Iris pigment epithelial cell (primary cell): ENCODE data around the gene PEX7.
A peak's percentile ranks its signal among the peaks of the same experiment; 100 is the strongest.
"Not testable (repeated sequence)": the region's sequence is repeated elsewhere in the genome, so short reads cannot be mapped to it uniquely, and the experiment has no call there.

Experiments used
- DNase-seq: peaks from one replicate; pipeline ENCODE4 v3.0.0-alpha.2; 2011; ENCODE audit warnings: low read depth

PEX7 gene

GRCh38 chr6:136790411-136791295, 31.7 kb upstream of the PEX7 start:
- DNase-seq: peak; percentile 50

DNA sequence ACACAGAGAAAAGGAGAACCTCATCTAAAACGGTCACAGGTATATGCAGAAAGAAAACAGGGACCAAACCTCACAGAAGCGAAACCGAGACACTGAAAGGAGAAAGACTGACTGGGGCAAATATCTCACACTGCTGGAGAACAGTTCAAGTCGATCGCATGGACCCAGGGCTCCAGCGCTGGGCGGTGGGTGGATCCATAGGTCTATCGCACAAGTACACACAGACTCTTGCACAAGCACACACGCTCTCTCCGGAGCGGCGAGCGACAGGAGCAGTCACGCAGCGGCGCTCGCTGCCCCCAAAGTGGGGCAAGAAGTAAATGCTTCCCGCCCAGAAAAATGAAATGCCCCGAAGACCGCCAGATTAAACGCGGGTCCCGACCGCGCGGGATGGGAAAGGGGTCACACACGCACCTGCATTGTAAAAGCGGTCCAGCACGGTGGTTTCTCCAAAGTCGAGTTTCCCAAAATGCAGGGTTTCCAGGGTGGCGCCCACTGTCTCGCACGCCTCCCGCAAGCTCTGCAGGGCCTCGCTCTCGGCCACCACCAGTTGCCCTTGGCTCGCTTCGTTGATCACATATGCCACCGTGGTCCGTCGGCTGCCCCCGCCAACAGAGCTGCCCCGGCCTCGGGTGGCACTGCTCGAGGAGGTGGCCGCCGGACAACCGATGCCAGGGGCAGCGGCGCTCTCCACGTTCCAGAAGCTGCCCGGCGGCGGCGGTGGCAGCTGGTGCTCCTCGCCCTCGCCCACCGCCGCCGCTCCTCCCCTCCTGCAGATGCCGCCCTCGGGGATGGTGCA, 30.9 kb upstream of the PEX7 start:
- DNase-seq: peak; percentile 75

GRCh38 chr6:136792095-136792409, 30.3 kb upstream of the PEX7 start:
- no peak for DNase-seq

DNA sequence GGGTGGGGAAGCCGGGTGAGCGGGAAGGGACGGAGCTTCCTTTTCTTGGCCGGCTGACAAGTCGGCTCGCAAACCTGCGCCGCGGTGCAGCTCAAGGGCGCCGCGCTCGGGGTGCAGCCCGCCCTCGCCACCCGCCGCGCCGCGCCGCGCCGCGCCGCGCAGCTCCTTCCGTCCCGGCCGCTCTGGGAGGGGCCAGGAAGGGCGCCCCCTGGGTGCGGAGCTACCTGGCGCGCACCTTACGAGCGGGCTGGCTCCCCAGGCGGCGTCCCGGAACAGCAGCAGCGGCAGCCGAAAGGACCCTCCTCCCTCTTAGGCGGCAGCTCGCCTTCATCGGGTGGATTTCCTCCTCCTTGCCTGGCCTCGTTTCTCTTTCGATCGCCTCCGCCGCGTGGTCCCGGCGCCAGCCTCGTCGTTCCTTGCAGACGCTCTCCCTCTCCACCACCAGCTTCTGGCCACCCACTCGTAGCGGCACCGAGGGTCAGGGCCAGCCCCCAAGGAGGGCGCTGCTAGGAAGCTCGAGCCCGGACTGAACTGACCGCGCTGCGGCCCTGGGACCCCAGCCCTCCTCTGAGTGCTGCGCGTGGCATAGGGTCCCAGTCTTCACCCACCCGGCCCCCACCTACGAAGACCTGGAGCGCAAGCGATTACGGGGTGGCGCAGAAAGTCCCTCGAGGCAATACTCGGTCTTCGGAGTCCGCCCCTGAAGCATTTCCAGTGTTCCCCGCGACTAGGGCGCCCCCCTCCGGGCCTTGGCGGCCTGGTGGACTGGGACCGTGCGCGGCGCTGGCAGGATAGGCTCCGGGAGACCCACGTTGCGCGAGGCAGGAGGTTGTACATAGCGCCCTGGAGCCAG, 29.8 kb upstream of the PEX7 start, which contains the start of gene MAP3K5:
Gene MAP3K5 (minus strand): TSS at position 68 of the 853 bp plus-strand sequence. CDS start 320 bp downstream, outside the sequence.
- peak; percentile 93 for DNase-seq

DNA sequence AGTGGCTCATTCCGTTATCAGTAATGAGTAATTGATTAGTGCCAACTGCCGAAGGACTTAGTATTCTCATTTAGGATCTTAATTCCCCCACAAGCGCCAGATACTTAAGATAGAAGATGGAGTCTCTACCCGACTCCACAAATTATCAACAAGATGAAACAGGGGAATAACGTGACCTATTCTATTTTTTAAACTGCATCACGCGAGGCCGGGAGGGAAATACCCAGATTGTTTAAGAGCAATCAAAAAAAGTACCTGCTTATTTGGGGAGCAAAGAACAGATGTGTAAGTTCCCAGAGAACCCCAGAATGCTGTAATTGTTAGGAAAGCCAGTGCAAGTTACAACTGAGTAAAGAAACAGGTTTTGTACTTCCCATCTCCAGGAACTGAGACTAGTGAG, 29.0 kb upstream of the PEX7 start:
- DNase-seq: peak; percentile 12

GRCh38 chr6:136795386-136795785, 27.0 kb upstream of the PEX7 start:
- DNase-seq: no peak

- peak; percentile 89 for DNase-seq
Observed at GRCh38 chr6:136795996-136796395, 26.4 kb upstream of the PEX7 start.

- DNase-seq: no peak
Observed at GRCh38 chr6:136798044-136798443, 24.3 kb upstream of the PEX7 start.

DNA sequence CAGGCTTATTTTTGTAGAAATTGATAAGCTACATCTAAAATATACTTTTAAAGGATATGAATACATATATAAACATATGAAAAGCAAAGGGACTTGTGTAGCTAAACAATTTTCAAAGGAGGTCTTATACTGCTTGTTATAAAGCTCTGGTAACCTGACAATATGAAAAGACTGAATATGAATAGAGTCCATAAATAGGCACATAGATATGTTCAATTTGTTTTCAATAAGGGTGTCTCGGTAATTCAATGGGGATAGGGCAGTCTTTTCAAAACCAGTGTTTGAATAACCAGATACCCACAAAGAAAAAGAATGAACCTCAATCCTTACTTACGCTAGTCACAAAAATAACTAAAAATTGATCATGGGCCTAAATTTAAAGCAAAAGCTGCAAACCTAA, 20.8 kb upstream of the PEX7 start:
- DNase-seq: no peak

DNA sequence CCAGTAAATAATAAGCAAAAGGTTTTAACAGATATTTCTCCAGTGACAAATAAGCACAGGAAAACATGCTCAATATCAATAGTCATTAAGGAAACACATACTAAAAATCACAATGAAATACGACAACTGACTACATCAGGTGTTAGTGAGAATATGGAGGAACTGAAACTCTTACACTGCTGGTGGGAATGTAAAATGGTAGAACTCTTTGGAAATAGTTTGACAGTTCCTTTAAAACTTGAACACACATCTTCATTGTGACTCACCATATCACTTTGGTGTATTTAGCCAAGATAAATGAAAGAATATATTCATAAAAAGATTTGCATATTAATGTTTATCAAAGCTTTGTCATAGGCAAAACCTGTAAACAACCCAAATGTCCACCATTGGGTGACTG, 18.8 kb upstream of the PEX7 start:
- no peak for DNase-seq

GRCh38 chr6:136809091-136809860, 13.1 kb upstream of the PEX7 start:
- DNase-seq: no peak

DNA sequence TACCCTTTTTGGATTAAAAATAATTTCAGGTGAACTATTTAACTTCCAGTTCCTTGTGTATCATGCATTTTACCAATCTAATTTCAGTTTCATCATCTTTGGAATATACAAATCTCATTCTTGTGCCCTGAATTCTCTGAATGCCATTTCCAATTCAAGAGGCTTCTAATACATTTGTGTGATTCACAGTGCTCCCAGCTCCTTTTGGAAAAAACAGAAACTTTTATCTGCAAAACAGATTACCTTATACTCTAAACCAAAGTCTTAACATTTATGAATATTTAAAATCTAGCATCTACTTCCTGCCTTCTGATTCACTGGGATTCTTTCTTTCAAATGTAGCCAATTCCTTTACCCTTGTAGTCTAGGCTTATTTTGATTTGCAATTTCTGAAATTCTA, 11.1 kb upstream of the PEX7 start:
- peak; percentile 54 for DNase-seq

DNA sequence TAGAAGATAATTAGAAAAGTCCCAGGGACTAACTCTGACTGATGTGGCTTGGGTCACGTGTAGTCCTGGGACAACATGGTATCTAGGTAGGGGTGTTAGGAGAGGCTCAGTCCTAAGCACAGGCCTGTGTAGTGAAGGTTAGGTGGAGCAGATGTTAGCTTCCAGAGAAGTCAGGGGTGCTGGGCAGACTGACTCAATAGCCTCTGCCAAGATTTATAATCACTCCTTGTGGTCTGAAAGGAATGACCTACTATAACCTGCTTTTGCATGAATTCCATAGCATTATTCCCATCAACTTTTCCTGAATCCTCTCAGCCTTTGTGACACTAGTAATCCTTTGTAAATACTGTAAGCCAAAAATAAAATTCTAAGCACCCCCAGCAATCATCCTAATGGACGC, 10.2 kb upstream of the PEX7 start:
- peak; percentile 46 for DNase-seq

- not testable (repeated sequence) for DNase-seq
Observed at GRCh38 chr6:136815608-136816007, 6.8 kb upstream of the PEX7 start.

DNA sequence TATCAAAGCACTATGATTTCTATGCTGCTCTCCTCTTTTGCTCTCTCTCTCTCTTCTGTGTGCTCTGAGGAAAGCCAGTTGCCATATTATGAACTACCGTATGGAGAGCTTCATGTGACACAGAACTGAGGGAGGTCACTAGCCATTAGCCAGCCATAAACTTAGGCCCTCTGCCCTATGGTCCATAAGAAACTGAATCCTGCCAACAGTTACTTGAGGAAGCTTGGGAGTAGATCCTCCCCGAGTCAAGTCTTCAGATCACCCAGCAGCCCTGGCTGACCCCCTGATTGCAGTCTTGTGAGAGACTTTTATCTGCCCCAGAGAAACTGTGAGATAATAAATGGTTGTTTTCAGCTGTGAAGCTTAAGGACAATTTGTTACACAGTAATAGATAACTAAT, 5.7 kb upstream of the PEX7 start:
- DNase-seq: no peak

DNA sequence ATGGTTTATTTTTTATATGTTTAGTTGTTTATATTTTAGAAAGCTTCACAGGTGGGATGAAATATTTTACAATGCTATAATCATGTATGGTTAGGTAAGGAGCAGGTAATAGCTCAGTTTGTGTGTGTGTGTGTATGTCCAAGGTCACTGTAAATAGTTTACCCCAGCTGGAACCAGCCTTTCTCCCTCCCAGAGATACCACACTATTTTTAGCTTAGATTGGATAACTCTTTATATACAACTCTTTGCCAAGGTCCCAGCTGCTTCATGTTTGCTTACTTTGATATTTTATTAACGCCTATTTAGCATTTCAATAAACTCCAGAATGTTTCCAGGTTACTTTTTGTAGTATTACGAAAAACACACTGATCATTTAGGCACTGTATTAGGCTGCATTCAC, 1.8 kb upstream of the PEX7 start:
- DNase-seq: no peak

DNA sequence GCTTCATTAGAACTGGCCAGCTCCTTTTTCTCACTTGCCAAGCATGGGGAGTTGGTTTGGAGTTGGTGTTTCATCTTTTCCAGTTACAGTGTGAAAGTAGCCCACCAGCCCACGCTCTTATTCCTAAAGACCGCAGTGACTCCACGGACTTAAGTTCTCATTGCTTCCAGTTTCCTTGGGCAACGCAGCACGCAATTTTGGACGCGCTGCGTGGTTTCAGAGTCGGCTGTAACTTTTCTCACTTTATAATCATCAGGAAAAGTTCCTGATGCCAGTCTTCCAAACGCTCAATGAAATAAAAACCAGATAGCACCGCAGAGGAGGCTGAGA, 381 bp upstream of the PEX7 start:
- peak; percentile 69 for DNase-seq

GRCh38 chr6:136823128-136823660, 802 bp downstream of the PEX7 start:
- no peak for DNase-seq

DNA sequence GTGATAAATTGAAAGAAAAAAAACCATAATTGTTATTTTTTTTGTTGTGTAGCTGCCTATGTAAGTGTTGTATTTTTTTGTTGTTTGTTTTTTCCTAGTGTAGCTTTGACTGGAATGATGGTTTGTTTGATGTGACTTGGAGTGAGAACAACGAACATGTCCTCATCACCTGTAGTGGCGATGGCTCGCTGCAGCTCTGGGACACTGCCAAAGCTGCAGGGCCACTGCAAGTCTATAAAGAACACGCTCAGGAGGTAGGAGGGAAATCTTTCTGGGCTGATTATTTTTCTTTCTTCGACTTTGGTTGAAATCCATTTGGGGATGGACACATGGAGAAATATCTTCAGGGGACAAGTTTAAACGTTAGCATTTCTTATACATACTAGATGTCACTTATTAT, 3.8 kb downstream of the PEX7 start:
- no peak for DNase-seq

GRCh38 chr6:136831873-136832562, 9.6 kb downstream of the PEX7 start:
- DNase-seq: no peak
